CD14-positive monocyte (primary cell): ENCODE measurements around the gene LIMS4. TPM values are rescaled to one million over a fixed set of nuclear protein-coding genes. Genes with fewer than 3 reads are reported as not detected.

Experiments
- polyA plus RNA-seq, 3 donors: library from polyadenylated mRNA; depleted of rRNA in 1 of 3; unstranded in 2 of 3; stranded (reverse) in 1 of 3; fragments of 300-500 nt in 2 of 3; fragments of >200 nt in 1 of 3; fragmentation: Illumina TruSeq in 2 of 3; gene quantifications; 1 replicate in 2 of 3; 2 replicates in 1 of 3; pipeline ENCODE4 v1.2.3, GENCODE V29; 2012 to 2021
- small RNA-seq: library from RNA; depleted of rRNA; stranded (forward); fragments of <200 nt; gene quantifications from one replicate; pipeline ENCODE3, GENCODE V24; 2012; ENCODE audit warnings: low read depth; ENCODE audit not compliant: insufficient read length

LIMS4 gene
- polyA plus RNA-seq, 3 donors, result 0.51 to 5.1 (median 5.1) TPM

Small RNA genes within 50 kb of the gene (small RNA-seq; reads per million reads assigned to genes)
- gene AC108938.1, result not detected

Other genes with a start within 250 kb of the LIMS4 start
- gene RGPD6, start 104.4 kb upstream of the LIMS4 start, polyA plus RNA-seq, result 1 to 10 TPM in 1 of 3 donors, under 1 TPM in 1, not detected in 1; 0.11 to 3.0 TPM
- under 1 TPM; 0.11 to 0.30 (median 0.24) TPM for gene BUB1, start 205.2 kb upstream of the LIMS4 start, polyA plus RNA-seq